HEK293T (cell line): ENCODE measurements around the gene LMF1.

ENCODE experiments used
- BHLHE40 ChIP-seq: fragments of 450-650 bp; IDR thresholded peaks from 2 replicates; pipeline ENCODE4 v1.6.1; 2016; ENCODE audit warnings: mild to moderate bottlenecking, moderate library complexity, borderline replicate concordance
- CTBP1 ChIP-seq: fragments of 450-650 bp; IDR thresholded peaks from 2 replicates; pipeline ENCODE4 v1.6.1; 2016; ENCODE audit warnings: borderline replicate concordance
- ELF4 ChIP-seq: fragments of 450-650 bp; IDR thresholded peaks from 2 replicates; pipeline ENCODE4 v1.6.1; 2017; ENCODE audit warnings: antibody characterized with exemption
- FOXA1 ChIP-seq: fragments of 450-650 bp; IDR thresholded peaks from 2 replicates; pipeline ENCODE4 v1.6.1; 2016; ENCODE audit warnings: mild to moderate bottlenecking
- FOXK2 ChIP-seq: fragments of 450-650 bp; IDR thresholded peaks from 2 replicates; pipeline ENCODE4 v1.6.1; 2016; ENCODE audit warnings: mild to moderate bottlenecking
- FOXM1 ChIP-seq: fragments of 450-650 bp; IDR thresholded peaks from 2 replicates; pipeline ENCODE4 v1.6.1; 2017; ENCODE audit warnings: mild to moderate bottlenecking, borderline replicate concordance
- HDGF ChIP-seq: fragments of 450-650 bp; IDR thresholded peaks from 2 replicates; pipeline ENCODE4 v1.6.1; 2017; ENCODE audit warnings: antibody characterized with exemption, borderline replicate concordance
- LEF1 ChIP-seq: fragments of 450-650 bp; IDR thresholded peaks from 2 replicates; pipeline ENCODE4 v1.6.1; 2017; ENCODE audit warnings: mild to moderate bottlenecking, borderline replicate concordance
- NFRKB ChIP-seq: fragments of 450-650 bp; IDR thresholded peaks from 2 replicates; pipeline ENCODE4 v1.6.1; 2016; ENCODE audit warnings: mild to moderate bottlenecking, moderate library complexity
- SP1 ChIP-seq: fragments of 450-650 bp; IDR thresholded peaks from 2 replicates; pipeline ENCODE4 v1.6.1; 2017
- SUZ12 ChIP-seq: fragments of 450-650 bp; IDR thresholded peaks from 2 replicates; pipeline ENCODE4 v1.6.1; 2016; ENCODE audit warnings: mild to moderate bottlenecking
- TARDBP ChIP-seq: fragments of 450-650 bp; IDR thresholded peaks from 2 replicates; pipeline ENCODE4 v1.6.1; 2016
- ZNF384 ChIP-seq: fragments of 450-650 bp; IDR thresholded peaks from 2 replicates; pipeline ENCODE4 v1.6.1; 2016

- TF ChIP-seq NFRKB (no peak), LEF1 (no peak), HDGF (no peak), SP1 (no peak), ZNF384 (no peak), FOXM1 (no peak), BHLHE40 (no peak), ELF4 (no peak), SUZ12 (no peak), FOXK2 (no peak), TARDBP (no peak), FOXA1 (no peak), CTBP1 (no peak)
Observed at GRCh38 chr16:974001-974601, 3.3 kb upstream of the LMF1 start.
